Keratinocyte (primary cell): ENCODE data around the gene ABI1. TPM values are rescaled to one million over a fixed set of nuclear protein-coding genes. Genes with fewer than 3 reads are reported as not detected.

Source experiments
- DNase-seq: peaks from one replicate; pipeline ENCODE4 v3.0.0-alpha.2; 2011; ENCODE audit warnings: low read depth, missing footprints, low spot score
- FAIRE-seq: peaks from 2 replicates; lab custom pipeline; 2011; peaks lifted over from hg19 to GRCh38; lab: Jason Lieb, UNC
- H2AFZ ChIP-seq: 2 replicates; pipeline ENCODE4 v1.6.0; 2012; ENCODE audit warnings: low read length, control low read depth, inconsistent platforms; ENCODE audit not compliant: control insufficient read depth
- H3K27ac ChIP-seq: 2 replicates; pipeline ENCODE4 v1.5.1; 2011; ENCODE audit warnings: low read length; ENCODE audit not compliant: control insufficient read depth, insufficient read depth
- H3K27me3 ChIP-seq: 3 replicates; pipeline ENCODE4 v1.6.0; 2011; ENCODE audit warnings: low read length; ENCODE audit not compliant: control insufficient read depth, insufficient read depth; ENCODE audit errors: extremely low read depth
- H3K36me3 ChIP-seq, 2 experiments: 2 replicates in 1 of 2; 3 replicates in 1 of 2; pipeline ENCODE4 v1.5.1; 2011; ENCODE audit warnings: low read length in 2 of 2, mild to moderate bottlenecking in 1 of 2; ENCODE audit not compliant: control insufficient read depth in 2 of 2, insufficient read depth in 2 of 2; ENCODE audit errors: extremely low read depth in 1 of 2
- H3K4me1 ChIP-seq: 3 replicates; pipeline ENCODE4 v1.5.1; 2011; ENCODE audit warnings: low read length; ENCODE audit not compliant: control insufficient read depth, insufficient read depth; ENCODE audit errors: extremely low read depth
- H3K4me2 ChIP-seq: 3 replicates; pipeline ENCODE4 v1.6.0; 2011; ENCODE audit warnings: low read depth, low read length; ENCODE audit not compliant: control insufficient read depth, insufficient read depth; ENCODE audit errors: extremely low read depth
- H3K4me3 ChIP-seq, 3 experiments: fragments of 200-600 bp in 1 of 3; sonication (generic) in 1 of 3; 2 replicates in 2 of 3; 3 replicates in 1 of 3; pipeline ENCODE4 v1.5.1; 2011 to 2016; ENCODE audit warnings: low read length in 3 of 3, mild to moderate bottlenecking in 3 of 3, control low read depth in 2 of 3, inconsistent platforms in 1 of 3, low read depth in 1 of 3, mixed read lengths in 1 of 3, mixed run types in 1 of 3, moderate library complexity in 1 of 3; ENCODE audit not compliant: control insufficient read depth in 2 of 3, insufficient read depth in 2 of 3; ENCODE audit errors: extremely low read depth in 1 of 3
- H3K79me2 ChIP-seq: 2 replicates; pipeline ENCODE4 v1.6.0; 2012; ENCODE audit warnings: low read length; ENCODE audit not compliant: control insufficient read depth, insufficient read depth
- H3K9ac ChIP-seq: 3 replicates; pipeline ENCODE4 v1.6.0; 2011; ENCODE audit warnings: low read length; ENCODE audit not compliant: control insufficient read depth, insufficient read depth; ENCODE audit errors: extremely low read depth
- H3K9me1 ChIP-seq: 3 replicates; pipeline ENCODE4 v1.6.0; 2011; ENCODE audit warnings: low read length; ENCODE audit not compliant: control insufficient read depth, insufficient read depth; ENCODE audit errors: extremely low read depth
- H3K9me3 ChIP-seq: 2 replicates; pipeline ENCODE4 v1.5.1; 2012; ENCODE audit warnings: low read depth, low read length; ENCODE audit not compliant: control insufficient read depth
- H4K20me1 ChIP-seq: 3 replicates; pipeline ENCODE4 v1.6.0; 2011; ENCODE audit warnings: low read length; ENCODE audit not compliant: control insufficient read depth, insufficient read depth; ENCODE audit errors: extremely low read depth
- EZH2 ChIP-seq: IDR thresholded peaks from one replicate; pipeline ENCODE4 v1.6.1; 2012; ENCODE audit warnings: inconsistent platforms, mild to moderate bottlenecking, low read length, moderate library complexity
- dilution Hi-C: fragments of 300-500 bp; cut with MboI; formaldehyde crosslinking; loops from one replicate; pipeline ENCODE4 v1.7.0; 2020; ENCODE audit warnings: low sequenced_read_pairs; ENCODE audit not compliant: extremely low pct_ligation_motif_present
- polyA plus RNA-seq, 5 experiments: library from polyadenylated mRNA; depleted of rRNA in 3 of 5; stranded (reverse) in 3 of 5; stranded (forward) in 1 of 5; unstranded in 1 of 5; fragments of >200 nt; gene quantifications; 1 replicate in 1 of 5; 2 replicates in 3 of 5; 3 replicates in 1 of 5; pipeline versions ENCODE4 v1.2.1 to v1.2.3, GENCODE V29; 2011 to 2012; ENCODE audit warnings: missing spikeins in 2 of 5, low read depth in 1 of 5, low replicate concordance in 1 of 5
- TF ChIP-seq, protein P1 (sequence below), 3 experiments: IDR thresholded peaks in 1 of 3; conservative IDR thresholded peaks in 1 of 3; optimal IDR thresholded peaks in 1 of 3; 2 replicates in 2 of 3; 3 replicates in 1 of 3; pipeline versions ENCODE3 to v1.5.1; 2011; ENCODE audit warnings: low read length in 3 of 3, mild to moderate bottlenecking in 3 of 3, moderate library complexity in 2 of 3, control low read depth in 1 of 3, inconsistent platforms in 1 of 3; ENCODE audit not compliant: insufficient read depth in 2 of 3; ENCODE audit errors: extremely low read depth in 1 of 3

Gene ABI1
- polyA plus RNA-seq, 1 donor (not counting 4 experiments of a cell fraction or from before 2014, with no cell fraction given), result 78.9 TPM

- no peaks in the 10 kb centered on the region for H3K79me2 ChIP-seq
- no peak overlapping the region for H3K27ac ChIP-seq
- H4K20me1 ChIP-seq, result no peaks in the 10 kb centered on the region
- no peaks in the 10 kb centered on the region for H3K9me3 ChIP-seq
- TF ChIP-seq EZH2, result no peak
- TF ChIP-seq, protein P1, sequence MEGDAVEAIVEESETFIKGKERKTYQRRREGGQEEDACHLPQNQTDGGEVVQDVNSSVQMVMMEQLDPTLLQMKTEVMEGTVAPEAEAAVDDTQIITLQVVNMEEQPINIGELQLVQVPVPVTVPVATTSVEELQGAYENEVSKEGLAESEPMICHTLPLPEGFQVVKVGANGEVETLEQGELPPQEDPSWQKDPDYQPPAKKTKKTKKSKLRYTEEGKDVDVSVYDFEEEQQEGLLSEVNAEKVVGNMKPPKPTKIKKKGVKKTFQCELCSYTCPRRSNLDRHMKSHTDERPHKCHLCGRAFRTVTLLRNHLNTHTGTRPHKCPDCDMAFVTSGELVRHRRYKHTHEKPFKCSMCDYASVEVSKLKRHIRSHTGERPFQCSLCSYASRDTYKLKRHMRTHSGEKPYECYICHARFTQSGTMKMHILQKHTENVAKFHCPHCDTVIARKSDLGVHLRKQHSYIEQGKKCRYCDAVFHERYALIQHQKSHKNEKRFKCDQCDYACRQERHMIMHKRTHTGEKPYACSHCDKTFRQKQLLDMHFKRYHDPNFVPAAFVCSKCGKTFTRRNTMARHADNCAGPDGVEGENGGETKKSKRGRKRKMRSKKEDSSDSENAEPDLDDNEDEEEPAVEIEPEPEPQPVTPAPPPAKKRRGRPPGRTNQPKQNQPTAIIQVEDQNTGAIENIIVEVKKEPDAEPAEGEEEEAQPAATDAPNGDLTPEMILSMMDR (optimal IDR thresholded peaks at IDR 0.05 in 1 of 3, IDR thresholded peaks at IDR 0.05 in 1 of 3, conservative IDR thresholded peaks at IDR 0.05 in 1 of 3; ENCODE audit: extremely low read depth in 1 of 3, insufficient read depth in 2 of 3, low read length in 3 of 3), result peak; percentile 78 to 82 (median 81)
- no peak overlapping the region for H3K9ac ChIP-seq
- H3K4me1 ChIP-seq, result no peaks in the 10 kb centered on the region
- FAIRE-seq (peak; percentile 81), DNase-seq (no peak)
- peak overlapping the region; percentile 11 for H2AFZ ChIP-seq
- dilution Hi-C loops, result no loop called here
- no peaks in the 10 kb centered on the region for H3K36me3 ChIP-seq
- no peaks in the 10 kb centered on the region for H3K9me1 ChIP-seq
- no peak overlapping the region for H3K4me3 ChIP-seq
- no peak overlapping the region for H3K4me2 ChIP-seq
- no peaks in the 10 kb centered on the region for H3K27me3 ChIP-seq
These were observed 30.2 kb upstream of the ABI1 start for GRCh38 chr10:26890956-26891355.

GRCh38 chr10:26887611-26888215 is 27.0 kb upstream of the ABI1 start:
- Histone ChIP-seq H4K20me1 (no peaks in the 10 kb centered on the region), H3K27me3 (no peaks in the 10 kb centered on the region), H3K4me3 (no peak overlapping the region), H3K9ac (no peak overlapping the region), H2AFZ (no peak overlapping the region), H3K9me1 (no peaks in the 10 kb centered on the region), H3K36me3 (no peaks in the 10 kb centered on the region), H3K27ac (no peak overlapping the region), H3K4me1 (no peaks in the 10 kb centered on the region), H3K4me2 (no peak overlapping the region), H3K9me3 (no peaks in the 10 kb centered on the region), H3K79me2 (no peaks in the 10 kb centered on the region)
- dilution Hi-C loops, result no loop called here
- TF ChIP-seq EZH2, result no peak
- TF ChIP-seq, protein P1 (optimal IDR thresholded peaks at IDR 0.05 in 1 of 3, IDR thresholded peaks at IDR 0.05 in 1 of 3, conservative IDR thresholded peaks at IDR 0.05 in 1 of 3; ENCODE audit: extremely low read depth in 1 of 3, insufficient read depth in 2 of 3, low read length in 3 of 3), result no peak
- FAIRE-seq, result peak; percentile 48
- DNase-seq, result no peak
